GM19372 (cell line): ENCODE results near the gene APMAP.
"Not testable (repeated sequence)": the region's sequence is repeated elsewhere in the genome, so short reads cannot be mapped to it uniquely, and the experiment has no call there.

Source experiments
- ATAC-seq: cut with Tn5 transposase; IDR thresholded peaks from one replicate; pipeline ENCODE4 v1.9.1; 2021; ENCODE audit warnings: mild to moderate bottlenecking, low read depth, moderate library complexity; ENCODE audit not compliant: unreplicated experiment

The APMAP gene

DNA sequence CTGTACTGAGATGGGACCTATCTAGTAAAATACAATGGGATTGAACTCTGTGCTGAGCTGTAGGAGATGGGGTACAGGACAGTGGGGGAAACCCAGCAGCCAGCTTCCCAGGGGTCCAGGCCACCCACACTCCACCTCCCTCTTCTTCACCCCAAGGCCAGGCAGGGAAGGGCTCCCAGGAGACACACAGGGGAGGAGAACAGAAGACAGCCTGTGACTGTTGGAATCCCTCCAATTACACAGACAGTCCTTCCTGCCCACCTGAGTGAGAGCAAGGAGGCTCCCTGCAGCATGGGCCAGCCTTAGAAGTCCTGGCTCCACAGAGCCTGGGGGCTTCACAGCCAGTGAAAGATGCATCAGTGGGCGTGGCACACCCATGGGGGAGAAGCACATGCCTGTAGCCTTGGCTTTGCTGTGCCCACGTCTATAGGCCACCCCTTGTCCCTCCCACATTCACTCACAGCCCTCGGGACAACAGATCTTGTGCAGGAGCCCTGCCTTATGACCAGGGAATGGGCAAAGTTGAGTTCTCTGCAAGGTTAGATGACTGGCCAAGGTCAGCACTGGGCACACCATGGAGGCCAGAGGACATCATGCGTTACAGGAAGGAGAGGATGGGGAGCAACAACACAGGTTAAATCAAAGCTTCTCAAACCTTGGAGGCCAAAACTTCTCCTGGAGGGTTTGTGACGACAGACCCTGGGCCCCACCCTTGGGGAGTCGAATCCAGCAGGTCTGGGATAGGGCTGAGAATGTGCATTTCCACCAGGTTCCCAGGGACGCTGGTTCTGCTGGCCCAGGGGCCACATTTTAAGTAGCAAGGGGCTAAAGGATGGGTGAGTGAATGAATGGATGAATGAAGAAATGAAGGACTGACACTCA is 55.8 kb downstream of the APMAP start:
- no peak for ATAC-seq

DNA sequence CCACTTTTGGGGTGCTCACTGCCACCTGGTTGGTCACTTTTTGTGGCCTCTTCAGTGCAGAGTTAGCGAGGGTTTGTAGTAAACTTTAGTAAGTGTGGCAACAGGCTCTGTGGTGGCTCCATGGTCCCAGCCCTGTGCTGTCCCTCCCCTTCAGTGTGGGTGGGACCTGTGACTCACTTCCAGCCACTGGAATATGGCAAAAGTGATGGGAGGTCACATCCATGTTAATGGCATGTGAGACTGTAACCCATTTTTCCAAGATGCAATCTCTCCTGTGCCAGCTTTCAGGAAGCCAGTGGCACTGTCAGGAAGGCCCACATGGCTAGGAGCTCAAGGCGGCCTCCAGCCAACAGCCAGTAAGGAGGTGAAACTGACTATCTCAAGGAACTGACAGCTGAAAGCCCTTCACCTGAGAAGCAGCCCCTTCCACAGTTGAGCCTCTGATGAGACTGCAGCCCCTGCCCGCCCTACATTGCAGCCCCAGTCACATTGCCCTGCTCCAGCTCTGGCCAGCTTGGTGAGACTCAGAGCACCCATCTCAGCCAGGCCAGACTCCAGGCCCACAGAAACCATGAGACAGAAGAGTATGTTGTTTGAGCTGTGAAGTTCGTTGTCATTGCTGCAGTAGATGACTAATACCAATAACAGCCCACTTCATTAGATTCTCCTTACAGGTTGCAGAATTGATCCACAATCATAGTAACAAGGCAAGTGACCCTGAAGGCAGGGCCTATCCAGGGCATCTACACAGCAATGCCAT is 56.6 kb downstream of the APMAP start:
- no peak for ATAC-seq

DNA sequence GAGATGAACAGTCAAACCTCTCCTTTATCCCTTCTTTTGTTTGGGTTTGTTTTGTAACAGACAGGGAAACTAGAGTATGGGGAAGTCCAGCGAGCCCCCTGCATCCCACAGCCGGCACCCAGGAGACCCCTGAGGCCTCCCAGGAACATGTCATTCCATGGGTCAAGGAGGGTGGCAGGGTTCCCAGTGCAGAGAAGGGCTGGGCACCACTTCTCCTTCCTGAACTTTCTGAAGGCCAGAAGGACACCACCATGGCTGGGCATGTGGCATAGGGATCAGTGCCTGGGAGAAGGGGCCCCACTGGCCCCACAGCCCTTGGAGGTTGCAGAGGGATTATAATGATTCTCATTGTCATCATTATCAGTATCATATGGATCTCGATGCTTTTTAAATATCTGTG is 57.4 kb downstream of the APMAP start:
- no peak for ATAC-seq

DNA sequence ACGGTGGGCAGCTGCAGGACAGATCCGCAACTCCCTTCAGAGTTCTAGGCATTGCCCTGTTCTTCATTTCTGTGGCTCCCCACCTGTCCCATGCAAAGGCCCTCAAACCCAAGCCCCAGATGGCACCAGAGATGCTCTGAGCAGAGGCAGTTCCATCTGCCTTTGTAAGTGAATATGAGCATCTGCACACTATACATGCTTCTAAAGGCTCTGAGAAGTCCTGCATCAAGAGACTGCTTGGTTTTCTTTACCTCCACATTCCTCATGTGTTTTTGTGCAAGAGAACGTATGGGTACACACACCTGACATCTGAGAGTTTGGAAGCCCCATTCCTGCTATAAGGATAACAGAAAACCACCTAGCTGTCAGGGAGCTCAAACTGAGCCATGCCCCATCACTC is 57.8 kb downstream of the APMAP start:
- no peak for ATAC-seq

DNA sequence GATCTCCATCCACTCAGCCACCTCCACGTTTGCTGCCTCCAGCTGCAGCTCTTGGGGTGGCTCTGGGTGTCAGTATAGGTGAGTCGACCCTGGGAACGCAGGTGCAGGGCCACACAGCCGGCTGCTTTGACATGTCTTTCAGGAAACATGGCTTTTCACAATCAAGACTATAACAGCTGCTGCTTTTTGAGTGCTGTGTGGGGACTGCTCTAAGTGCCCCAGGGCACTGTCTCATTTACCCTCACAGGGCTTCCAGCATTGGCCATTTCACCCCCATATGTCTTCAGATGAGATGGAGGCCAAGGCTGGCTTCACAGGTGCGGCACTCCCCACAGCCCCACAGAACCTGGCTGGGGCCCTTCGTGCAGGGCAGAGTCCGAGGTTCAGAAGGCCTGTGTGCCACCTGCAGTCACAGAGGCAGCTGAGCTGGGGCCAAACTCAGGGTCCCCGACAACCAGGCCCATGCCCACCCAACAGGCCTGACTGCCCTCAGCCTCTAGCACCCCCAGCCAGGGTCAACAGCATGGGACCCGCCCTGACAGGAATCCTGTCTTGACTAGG is 58.4 kb downstream of the APMAP start:
- no peak for ATAC-seq

DNA sequence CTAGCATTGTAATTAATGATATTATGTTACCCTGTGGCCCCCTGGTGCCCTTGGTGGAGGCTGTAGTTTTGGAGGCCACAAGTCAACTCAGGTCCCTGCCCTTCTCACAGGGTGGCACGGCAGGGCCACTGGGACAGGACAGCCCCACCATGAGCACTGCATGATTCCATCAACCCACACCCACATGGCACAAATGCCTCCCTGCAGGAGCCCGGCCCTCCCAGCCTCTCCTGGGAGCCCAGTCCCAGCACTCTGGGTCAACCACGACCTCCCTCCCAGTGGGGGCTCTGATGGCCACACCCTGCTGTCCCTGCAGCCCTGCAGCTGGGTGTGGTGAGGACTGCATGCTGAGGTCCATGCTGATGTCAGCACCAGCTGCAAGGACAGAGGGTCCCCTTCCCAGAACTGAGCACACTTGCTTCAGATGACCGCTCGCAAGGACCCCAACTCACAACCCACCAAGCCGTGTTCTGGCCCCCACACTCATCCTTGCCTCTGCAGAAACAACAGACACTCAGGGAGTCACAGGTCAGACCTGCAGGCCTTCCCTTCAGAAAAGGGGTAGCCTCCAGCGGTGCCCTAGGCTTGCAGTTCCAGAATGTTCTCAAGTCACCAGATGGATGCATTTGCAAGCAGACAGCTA is 59.2 kb downstream of the APMAP start:
- ATAC-seq = no peak

DNA sequence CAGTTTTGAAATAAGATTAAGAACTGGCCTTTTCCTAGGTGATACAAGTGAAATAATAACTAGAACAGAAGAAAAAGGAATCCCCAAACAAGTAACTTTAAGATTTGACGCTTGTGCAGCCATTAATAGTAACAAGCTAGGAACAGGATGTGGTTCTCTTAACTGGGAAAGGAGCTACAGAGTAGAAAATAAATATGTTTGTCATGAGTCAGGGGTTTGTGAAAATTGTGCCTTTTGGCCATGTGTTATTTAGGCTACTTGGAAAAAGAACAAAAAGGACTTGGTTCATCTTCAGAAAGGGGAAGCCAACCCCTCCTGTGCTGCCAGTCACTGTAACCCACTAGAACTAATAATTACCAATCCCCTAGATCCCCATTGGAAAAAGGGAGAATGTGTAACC is 60.7 kb downstream of the APMAP start:
- ATAC-seq = not testable (repeated sequence)

DNA sequence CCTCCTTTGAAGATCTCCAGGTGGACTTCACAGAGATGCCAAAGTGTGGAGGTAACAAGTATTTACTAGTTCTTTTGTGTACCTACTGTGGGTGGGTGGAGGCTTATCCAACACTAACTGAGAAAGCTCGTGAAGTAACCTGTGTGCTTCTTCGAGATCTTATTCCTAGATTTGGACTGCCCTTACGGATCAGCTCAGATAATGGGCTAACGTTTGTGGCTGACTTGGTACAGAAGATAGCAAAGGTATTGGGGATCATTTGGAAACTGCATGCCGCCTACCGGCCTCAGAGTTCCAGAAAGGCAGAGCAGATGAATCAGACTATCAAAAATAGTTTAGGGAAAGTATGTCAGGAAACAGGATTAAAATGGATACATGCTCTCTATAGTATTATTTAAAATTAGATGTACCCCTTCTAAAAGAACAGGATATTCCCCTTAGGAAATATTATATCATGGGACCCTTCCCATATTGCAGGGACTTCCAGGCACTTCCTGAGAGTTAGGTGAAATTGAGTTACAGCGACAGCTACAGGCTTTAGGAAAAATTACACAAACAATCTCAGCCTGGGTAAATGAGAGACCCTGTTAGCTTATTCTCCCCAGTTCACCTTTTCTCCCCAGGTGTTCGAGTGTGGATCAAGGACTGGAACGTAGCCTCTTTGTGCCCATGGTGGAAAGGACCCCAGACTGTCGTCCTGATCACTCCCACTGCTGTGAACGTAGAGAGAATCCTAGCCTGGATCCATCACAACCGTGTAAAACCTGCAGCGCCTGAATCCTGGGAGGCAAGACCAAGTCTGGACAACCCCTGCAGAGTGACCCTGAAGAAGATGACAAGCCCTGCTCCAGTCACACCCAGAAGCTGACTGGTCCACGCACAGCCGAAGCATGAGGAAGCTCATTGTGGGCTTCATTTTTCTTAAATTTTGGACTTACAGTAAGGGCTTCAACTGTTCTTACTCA is 61.5 kb downstream of the APMAP start:
- ATAC-seq = not testable (repeated sequence)

DNA sequence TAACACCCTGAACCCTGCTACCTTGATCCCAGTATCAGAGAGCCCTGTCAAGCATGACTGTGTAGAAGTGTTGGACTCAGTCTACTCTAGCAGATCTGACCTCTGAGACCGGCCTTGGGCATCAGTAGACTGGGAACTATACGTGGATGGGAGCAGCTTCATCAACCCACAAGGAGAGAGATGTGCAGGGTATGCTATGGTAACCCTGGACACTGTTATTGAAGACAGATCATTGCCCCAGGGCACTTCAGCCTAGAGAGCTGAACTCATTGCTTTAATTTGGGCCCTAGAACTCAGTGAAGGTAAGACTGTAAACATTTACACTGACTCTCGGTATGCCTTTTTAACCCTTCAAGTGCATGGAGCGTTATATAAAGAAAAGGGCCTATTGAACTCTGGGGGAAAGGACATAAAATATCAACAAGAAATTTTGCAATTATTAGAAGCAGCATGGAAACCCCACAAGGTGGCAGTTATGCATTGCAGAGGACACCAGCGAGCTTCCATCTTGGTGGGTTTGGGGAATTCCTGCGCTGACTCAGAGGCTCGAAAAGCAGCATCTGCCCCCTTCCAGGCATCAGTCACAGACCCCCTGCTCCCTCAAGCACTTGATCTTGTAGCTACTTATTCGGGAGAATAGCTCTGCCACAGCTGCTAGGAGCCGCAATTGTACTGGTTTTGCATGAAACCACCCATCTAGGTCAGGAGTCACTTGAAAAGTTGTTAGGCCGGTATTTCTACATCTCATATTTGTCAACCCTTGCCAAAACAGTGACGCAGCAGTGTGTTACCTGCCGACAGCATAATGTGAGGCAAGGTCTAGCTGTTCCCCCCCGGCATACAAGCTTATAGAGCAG is 62.5 kb downstream of the APMAP start:
- not testable (repeated sequence) for ATAC-seq

DNA sequence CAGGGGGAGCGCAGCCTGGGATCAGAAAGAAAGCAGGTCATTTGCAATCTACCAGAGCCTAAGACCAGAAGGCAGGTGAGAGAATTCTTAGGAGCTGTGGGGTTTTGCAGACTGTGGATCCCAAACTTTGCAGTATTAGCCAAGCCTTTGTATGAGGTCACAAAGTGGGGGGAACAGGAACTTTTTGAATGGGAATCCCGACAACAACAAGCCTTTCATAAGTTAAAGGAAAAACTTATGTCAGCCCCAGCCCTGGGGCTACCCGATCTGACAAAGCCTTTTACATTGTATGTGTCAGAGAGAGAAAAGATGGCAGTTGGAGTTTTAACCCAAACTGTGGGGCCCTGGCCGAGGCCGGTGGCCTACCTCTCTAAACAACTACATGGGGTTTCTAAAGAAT is 63.3 kb downstream of the APMAP start:
- ATAC-seq = not testable (repeated sequence)

DNA sequence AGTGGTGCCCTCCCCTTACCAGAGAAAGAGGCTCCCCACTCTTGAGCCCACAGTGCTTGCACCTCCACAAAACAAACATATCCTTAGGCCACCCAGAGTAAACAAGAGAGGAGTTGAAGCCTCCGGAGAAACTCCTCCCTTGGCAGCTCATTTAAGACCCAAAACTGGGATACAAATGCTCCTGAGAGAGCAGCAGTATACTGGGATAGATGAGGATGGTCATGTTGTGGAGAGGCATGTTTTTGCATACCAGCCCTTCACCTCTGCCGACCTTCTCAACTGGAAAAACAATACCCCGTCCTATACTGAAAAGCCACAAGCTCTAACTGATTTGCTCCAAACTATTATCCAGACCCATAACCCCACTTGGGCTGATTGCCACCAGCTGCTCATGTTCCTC is 71.8 kb downstream of the APMAP start:
- ATAC-seq = not testable (repeated sequence)

DNA sequence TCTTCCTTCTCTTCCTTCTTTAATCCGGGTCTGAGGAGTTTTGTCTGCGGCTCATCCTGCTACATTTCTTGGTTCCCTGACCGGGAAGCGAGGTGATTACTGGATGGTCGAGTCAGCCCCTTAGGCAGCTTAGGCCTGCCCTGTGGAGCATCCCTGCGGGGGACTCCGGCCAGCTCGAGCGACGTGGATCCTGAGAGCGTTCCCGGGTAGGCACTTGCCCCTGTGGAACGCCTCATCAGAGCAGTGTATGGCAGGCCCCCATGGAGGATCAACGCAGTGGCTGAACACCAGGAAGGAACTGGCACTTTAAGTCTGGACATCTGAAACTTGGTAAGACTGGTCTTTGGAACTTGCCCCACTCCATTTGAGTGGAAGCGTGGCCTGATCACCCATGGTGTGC is 72.9 kb downstream of the APMAP start:
- not testable (repeated sequence) for ATAC-seq

DNA sequence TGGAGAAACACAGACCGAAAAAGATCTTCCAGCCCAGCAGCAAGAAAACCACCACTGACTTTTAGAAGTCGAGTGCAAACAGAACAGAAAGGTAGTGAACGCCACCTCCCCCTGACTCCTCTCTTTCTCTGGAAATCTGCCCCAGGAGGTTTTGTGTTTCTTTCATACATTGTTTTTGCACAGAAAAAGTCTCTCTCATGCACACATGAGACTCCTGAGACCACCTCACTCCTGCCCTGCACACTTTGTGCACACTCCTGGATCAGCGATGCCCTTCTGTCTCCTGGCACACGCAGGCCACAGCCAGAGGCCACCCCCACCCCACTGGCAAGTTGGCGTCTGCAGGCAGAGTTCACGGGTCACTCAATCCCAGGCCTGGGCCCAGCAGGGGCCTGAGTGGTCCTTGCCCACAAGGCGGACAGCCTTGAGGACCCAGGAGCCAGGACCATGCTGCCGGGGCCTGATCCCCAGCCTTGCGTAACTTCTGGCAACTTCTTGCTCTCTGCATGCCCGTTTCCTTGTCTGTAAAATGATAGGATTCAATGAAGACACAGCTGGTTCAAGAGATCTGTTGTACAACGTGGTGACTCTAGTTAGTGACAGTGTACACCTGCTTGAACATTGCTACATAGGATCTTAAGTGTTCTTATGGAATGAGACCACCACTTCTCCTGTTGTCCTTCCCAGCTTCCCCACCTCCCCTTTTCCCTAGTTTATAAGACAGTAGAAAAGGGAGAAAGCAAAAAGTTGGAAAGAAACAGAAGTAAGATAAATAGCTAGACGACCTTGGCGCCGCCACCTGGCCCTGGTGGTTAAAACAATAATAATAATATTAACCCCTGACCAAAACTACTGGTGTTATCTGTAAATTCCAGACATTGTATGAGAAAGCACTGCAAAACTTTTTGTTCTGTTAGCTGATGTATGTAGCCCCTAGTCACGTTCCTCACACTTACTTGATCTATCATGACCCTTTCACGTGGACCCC is 73.7 kb downstream of the APMAP start:
- no peak for ATAC-seq

DNA sequence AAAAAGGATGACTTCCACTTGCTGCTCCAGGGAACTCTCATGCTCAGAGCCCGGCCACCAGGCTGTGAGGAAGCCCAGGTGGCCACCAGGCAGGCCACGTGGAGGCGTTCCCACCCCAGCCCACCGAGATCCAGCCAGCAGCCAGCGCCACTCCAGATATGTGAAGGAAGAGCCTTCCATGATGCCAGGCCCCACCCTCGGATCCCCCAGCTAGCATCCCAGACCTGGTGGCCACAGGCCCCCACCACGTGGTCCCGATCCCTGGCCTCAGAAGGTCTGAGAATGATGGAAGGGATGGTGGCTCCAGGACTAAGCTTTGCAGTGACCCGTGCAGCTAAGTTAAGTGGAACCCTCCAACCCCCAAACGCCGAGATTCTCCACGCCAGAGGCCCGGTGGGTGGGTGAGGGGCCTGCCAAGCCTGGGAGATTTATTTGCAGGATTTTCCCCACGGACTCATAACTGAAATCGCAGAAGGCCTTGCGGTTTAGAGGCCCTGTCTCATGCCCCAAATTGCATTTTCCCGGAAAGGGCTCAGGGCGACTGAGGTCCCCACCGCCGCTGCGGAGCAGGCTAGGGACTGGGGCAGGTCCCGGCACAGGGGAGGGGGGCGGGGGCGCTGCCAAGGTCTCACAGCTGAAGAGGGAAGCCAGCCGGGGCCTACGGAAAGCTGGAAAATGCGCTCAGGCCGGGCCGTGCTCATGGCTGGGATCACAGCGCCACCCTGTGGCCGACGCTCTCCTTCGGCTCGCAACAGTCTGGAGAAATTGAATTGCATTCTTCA is 74.6 kb downstream of the APMAP start:
- ATAC-seq = no peak

DNA sequence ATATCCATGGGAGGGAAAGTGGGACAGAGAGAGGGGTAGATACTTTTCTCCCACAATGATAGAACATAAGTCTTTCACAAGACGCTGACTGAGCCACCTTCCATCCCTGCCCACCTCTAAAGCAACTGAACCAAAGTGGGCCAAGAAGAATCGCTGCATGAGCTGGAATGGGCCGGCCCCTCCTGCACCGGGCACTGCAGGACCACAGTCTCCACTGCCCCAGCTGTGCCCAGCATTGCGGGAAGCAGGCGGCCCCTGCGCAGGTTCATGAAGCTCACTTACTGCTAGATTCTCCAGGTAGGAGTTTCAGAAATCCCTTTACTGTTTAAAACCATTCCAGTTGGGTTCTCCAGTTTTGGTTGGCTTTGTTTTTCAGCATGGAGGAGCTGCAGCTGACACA is 75.5 kb downstream of the APMAP start:
- ATAC-seq = no peak

DNA sequence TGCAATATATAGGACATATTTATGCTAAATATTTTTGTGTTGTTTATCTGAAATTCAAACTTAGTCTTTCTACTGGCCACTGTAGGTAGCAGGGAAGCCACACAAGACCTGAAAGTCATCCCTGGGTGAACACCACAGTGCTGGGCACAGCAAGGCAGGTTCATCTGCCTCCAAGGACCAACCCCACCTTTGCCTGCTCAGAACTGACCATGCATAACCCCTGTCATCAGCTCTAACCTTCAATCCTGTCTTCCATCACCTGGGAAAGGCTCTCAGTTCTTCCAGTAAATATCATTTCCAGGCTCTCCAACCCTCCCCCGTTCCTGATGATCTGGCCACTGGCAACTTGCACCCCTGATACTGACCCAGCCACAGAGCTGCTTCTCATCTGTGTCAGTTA is 76.1 kb downstream of the APMAP start:
- ATAC-seq = no peak

DNA sequence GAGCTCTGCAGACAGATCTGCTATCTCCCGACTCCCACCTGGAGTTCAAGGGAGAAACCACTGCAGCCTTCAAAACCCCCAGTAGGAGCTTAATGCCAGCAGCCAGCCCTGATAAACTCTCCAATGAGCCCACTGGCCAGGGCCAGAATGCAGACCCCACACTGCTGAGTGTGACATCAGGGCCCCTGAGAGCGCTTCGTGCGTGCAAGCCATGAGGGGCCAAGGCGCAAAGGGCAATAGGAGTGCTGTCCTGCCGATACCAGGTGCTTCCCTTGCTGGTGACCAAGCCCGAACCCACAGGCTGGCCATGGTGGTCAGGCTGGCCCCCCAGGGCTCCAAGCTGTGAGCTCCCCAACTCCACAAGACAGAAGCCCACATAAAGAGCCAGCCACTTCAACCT is 76.7 kb downstream of the APMAP start:
- no peak for ATAC-seq
